ENCODE results near the gene AFF2.

GRCh38 chrX:148794350-148794749 lies 293.9 kb downstream of the AFF2 start:
- TF ChIP-seq POLR2A (IDR thresholded peaks at IDR 0.05; ENCODE audit: low read depth, low read length) (no peak), POLR2AphosphoS5 (IDR thresholded peaks at IDR 0.05; ENCODE audit: low read depth, low read length) (no peak), TAF1 (IDR thresholded peaks at IDR 0.05; ENCODE audit: low read depth, low read length) (no peak)
